MM.1S (cell line): ENCODE data around the gene BRK1.
A peak's percentile ranks its signal among the peaks of the same experiment; 100 is the strongest.
"Not testable (repeated sequence)": the region's sequence is repeated elsewhere in the genome, so short reads cannot be mapped to it uniquely, and the experiment has no call there.

Experiments used
- DNase-seq: peaks from one replicate; pipeline ENCODE4 v3.0.0-alpha.2; 2015
- H2AFZ ChIP-seq: fragments of 300-600 bp; sonication (generic); 2 replicates; pipeline ENCODE4 v1.6.0; 2016; ENCODE audit warnings: antibody characterized with exemption, low read length
- H3F3A ChIP-seq: fragments of 300-600 bp; sonication (generic); 2 replicates; pipeline ENCODE4 v1.6.1; 2016; ENCODE audit warnings: mild to moderate bottlenecking, antibody characterized with exemption, low read length, moderate library complexity, mixed read lengths; ENCODE audit not compliant: insufficient read depth
- H3K27ac ChIP-seq: fragments of 300-600 bp; sonication (generic); 2 replicates; pipeline ENCODE4 v1.5.1; 2016; ENCODE audit warnings: mild to moderate bottlenecking, low read length
- H3K27me3 ChIP-seq: fragments of 300-600 bp; sonication (generic); replicated peaks from 2 replicates; pipeline ENCODE4 v1.6.0; 2016; ENCODE audit warnings: low read length; ENCODE audit not compliant: insufficient read depth
- H3K36me3 ChIP-seq: fragments of 300-600 bp; sonication (generic); replicated peaks from 2 replicates; pipeline ENCODE4 v1.6.1; 2016; ENCODE audit warnings: mild to moderate bottlenecking, low read length, mixed read lengths; ENCODE audit not compliant: insufficient read depth
- H3K4me1 ChIP-seq: fragments of 300-600 bp; sonication (generic); 2 replicates; pipeline ENCODE4 v1.6.1; 2016; ENCODE audit warnings: low read length, mixed read lengths
- H3K4me2 ChIP-seq: fragments of 300-600 bp; sonication (generic); 2 replicates; pipeline ENCODE4 v1.6.0; 2016; ENCODE audit warnings: low read depth, low read length
- H3K4me3 ChIP-seq: fragments of 300-600 bp; sonication (generic); 2 replicates; pipeline ENCODE4 v1.5.1; 2016; ENCODE audit warnings: low read length, mixed read lengths
- H3K79me2 ChIP-seq: fragments of 300-600 bp; sonication (generic); 2 replicates; pipeline ENCODE4 v1.6.1; 2016; ENCODE audit warnings: mixed run types, low read length, mixed read lengths
- H3K9ac ChIP-seq: fragments of 300-600 bp; sonication (generic); 2 replicates; pipeline ENCODE4 v1.6.1; 2016; ENCODE audit warnings: low read length, mixed read lengths
- H3K9me2 ChIP-seq: fragments of 300-600 bp; sonication (generic); replicated peaks from 2 replicates; pipeline ENCODE4 v1.6.1; 2016; ENCODE audit warnings: mild to moderate bottlenecking, low read length, mixed read lengths; ENCODE audit not compliant: insufficient read depth
- H3K9me3 ChIP-seq: fragments of 300-600 bp; sonication (generic); replicated peaks from 2 replicates; pipeline ENCODE4 v1.6.1; 2016; ENCODE audit warnings: mild to moderate bottlenecking, low read length, mixed read lengths; ENCODE audit not compliant: insufficient read depth
- H4K20me1 ChIP-seq: fragments of 300-600 bp; sonication (generic); 2 replicates; pipeline ENCODE4 v1.6.1; 2016; ENCODE audit warnings: mild to moderate bottlenecking, low read length, moderate library complexity, mixed read lengths; ENCODE audit not compliant: insufficient read depth
- EZH2 ChIP-seq: fragments of 300-600 bp; sonication (generic); optimal IDR thresholded peaks from 2 replicates; pipeline ENCODE3; 2017; ENCODE audit warnings: low read depth, mild to moderate bottlenecking, antibody characterized with exemption, low read length, mixed read lengths
- EZH2phosphoT487 ChIP-seq: fragments of 300-600 bp; sonication (generic); IDR thresholded peaks from 2 replicates; pipeline ENCODE4 v1.6.1; 2018; ENCODE audit warnings: antibody characterized with exemption, low read length
- TF ChIP-seq, protein P1 (sequence below): fragments of 300-600 bp; sonication (generic); IDR thresholded peaks from 2 replicates; pipeline ENCODE4 v1.5.1; 2016; ENCODE audit warnings: antibody characterized with exemption, low read length, mixed read lengths

Gene BRK1

DNA sequence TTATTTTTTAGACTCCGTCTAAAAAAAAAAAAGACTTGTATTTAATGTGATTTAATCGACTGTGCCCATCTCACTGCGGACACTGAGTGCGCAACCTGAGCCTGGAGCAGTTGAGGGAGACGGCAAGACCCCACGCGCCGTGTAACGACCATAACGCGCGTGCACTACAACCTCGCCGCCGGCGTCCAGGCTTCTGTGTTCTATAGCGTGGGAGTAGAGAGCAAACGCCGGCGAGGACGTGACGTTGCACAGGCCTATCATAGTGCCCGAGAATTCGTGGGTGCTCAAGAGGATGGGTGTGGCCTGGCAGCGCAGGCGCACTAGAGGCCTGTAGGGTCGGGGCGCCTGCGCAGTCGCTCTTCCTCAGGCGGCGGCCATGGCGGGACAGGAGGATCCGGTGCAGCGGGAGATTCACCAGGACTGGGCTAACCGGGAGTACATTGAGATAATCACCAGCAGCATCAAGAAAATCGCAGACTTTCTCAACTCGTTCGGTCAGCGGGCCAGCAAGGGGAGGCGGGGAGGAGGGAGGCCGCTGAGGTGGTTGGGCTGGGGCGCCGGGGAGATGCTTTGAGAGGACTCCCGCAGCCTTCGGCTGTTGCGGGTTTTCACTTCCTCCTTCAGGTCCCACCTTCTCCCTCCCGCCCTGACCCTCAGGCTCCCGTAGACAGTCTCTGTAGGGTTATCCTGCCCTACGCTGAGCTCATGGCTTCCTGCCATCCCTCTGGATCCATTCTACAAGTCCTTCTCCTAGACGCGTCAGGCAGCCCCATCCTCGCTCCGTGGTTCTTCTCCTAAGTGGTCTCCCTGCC lies at the start of gene BRK1:
TSS of gene BRK1 (plus strand) at position 350 of the 812 bp plus-strand sequence. CDS start at position 377, 27 bp downstream.
- Histone ChIP-seq H3K79me2 (peaks cover 50% of the 10 kb centered on the region), H3K27me3 (no peaks in the 10 kb centered on the region), H3K4me1 (0 out of 2 replicates have a peak, but pooled peaks cover 3% of the 10 kb centered on the region), H3K4me2 (peak within 1 kb of the TSS; percentile 87), H4K20me1 (no peaks in the 10 kb centered on the region), H3K9me3 (no peaks in the 10 kb centered on the region), H3K36me3 (no peaks in the 10 kb centered on the region), H3K27ac (peak within 1 kb of the TSS; percentile 57; the same call in 1 of the 2 replicates), H3K9me2 (no peaks in the 10 kb centered on the region), H2AFZ (peak within 1 kb of the TSS; percentile 100), H3K4me3 (peak within 1 kb of the TSS; percentile 99), H3F3A (no peaks in the 10 kb centered on the region), H3K9ac (peak within 1 kb of the TSS; percentile 76)
- DNase-seq, result peak; percentile 97
- TF ChIP-seq EZH2phosphoT487 (no peak), EZH2 (no peak)
- TF ChIP-seq, protein P1, sequence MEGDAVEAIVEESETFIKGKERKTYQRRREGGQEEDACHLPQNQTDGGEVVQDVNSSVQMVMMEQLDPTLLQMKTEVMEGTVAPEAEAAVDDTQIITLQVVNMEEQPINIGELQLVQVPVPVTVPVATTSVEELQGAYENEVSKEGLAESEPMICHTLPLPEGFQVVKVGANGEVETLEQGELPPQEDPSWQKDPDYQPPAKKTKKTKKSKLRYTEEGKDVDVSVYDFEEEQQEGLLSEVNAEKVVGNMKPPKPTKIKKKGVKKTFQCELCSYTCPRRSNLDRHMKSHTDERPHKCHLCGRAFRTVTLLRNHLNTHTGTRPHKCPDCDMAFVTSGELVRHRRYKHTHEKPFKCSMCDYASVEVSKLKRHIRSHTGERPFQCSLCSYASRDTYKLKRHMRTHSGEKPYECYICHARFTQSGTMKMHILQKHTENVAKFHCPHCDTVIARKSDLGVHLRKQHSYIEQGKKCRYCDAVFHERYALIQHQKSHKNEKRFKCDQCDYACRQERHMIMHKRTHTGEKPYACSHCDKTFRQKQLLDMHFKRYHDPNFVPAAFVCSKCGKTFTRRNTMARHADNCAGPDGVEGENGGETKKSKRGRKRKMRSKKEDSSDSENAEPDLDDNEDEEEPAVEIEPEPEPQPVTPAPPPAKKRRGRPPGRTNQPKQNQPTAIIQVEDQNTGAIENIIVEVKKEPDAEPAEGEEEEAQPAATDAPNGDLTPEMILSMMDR, result no peak

- H3K9me3 ChIP-seq, H3K27me3 ChIP-seq, DNase-seq, H3K4me2 ChIP-seq, H3K79me2 ChIP-seq, H3K4me1 ChIP-seq, H3K36me3 ChIP-seq, H3K4me3 ChIP-seq, H4K20me1 ChIP-seq, H3K9me2 ChIP-seq, H3K27ac ChIP-seq, H2AFZ ChIP-seq, H3F3A ChIP-seq, H3K9ac ChIP-seq: not testable (repeated sequence)
Measured at GRCh38 chr3:10070077-10070476, 45.4 kb upstream of the BRK1 start.

DNA sequence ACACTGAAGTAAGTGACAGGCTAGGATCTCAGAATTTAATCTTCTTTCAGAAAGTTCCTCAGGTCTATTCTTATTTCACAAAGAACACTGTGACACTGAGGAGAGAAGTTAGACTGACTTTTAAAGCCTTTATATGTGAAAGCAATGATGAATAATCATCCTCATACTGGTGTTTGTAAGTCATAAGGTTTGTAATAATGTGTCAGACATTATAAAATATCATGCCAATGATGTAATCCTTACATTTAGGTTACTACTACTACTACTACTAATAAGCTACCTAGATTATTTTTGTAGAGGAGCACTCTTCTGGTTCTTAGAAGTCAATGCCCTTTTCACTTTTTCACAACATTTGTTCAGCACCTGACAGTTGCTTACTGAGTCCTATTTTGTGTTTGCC lies 40.8 kb upstream of the BRK1 start:
- DNase-seq, result no peak
- no peaks in the 10 kb centered on the region for H3K9me2 ChIP-seq
- H3F3A ChIP-seq, result no peaks in the 10 kb centered on the region
- H3K36me3 ChIP-seq, result no peaks in the 10 kb centered on the region; the same call in 1 of the 2 replicates
- H3K27ac ChIP-seq, result no peak overlapping the region; the same call in 1 of the 2 replicates
- TF ChIP-seq EZH2phosphoT487 (no peak), EZH2 (no peak)
- TF ChIP-seq, protein P1, result no peak
- H3K4me3 ChIP-seq, result no peak overlapping the region
- H3K27me3 ChIP-seq, result no peaks in the 10 kb centered on the region
- H2AFZ ChIP-seq, result no peak overlapping the region
- H3K9ac ChIP-seq, result no peak overlapping the region
- no peaks in the 10 kb centered on the region for H3K79me2 ChIP-seq
- no peaks in the 10 kb centered on the region for H3K4me1 ChIP-seq
- H3K9me3 ChIP-seq, result no peaks in the 10 kb centered on the region
- no peak overlapping the region for H3K4me2 ChIP-seq
- H4K20me1 ChIP-seq, result no peaks in the 10 kb centered on the region

DNA sequence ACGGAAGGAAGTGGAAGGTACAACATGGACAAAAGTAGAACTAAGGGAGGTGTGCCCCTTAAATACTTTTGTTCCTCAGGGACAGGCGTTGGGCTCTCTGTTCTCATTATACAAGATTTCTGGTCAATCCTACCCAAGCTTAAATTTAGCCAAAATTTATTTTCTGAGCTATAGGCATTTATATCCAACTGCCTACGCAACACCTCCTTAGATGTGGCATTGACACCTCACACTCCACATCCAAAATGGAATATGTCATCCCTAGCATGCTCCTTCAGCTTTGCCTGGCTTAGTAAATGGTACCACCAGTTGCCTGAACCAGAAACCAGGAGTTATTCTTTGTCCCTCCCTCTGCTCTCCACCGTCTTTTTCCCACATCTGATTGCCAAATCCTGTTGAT lies 33.6 kb upstream of the BRK1 start:
- Histone ChIP-seq H4K20me1 (no peaks in the 10 kb centered on the region), H3K9me2 (no peaks in the 10 kb centered on the region), H2AFZ (no peak overlapping the region), H3F3A (no peaks in the 10 kb centered on the region), H3K79me2 (no peaks in the 10 kb centered on the region), H3K4me3 (no peak overlapping the region), H3K9me3 (no peaks in the 10 kb centered on the region), H3K4me2 (no peak overlapping the region), H3K27ac (no peak overlapping the region), H3K36me3 (peaks cover 12% of the 10 kb centered on the region), H3K4me1 (no peaks in the 10 kb centered on the region), H3K27me3 (no peaks in the 10 kb centered on the region), H3K9ac (no peak overlapping the region)
- no peak for DNase-seq
- TF ChIP-seq EZH2 (no peak), EZH2phosphoT487 (no peak)
- TF ChIP-seq, protein P1, result no peak
